BJ (cell line): ENCODE results near the gene NOXO1. TPM values are rescaled to one million over a fixed set of nuclear protein-coding genes. Genes with fewer than 3 reads are reported as not detected.

Experiments
- CTCF ChIA-PET: fragments of 350-600 bp; formaldehyde crosslinking; extraction: SDS; loops from one replicate; lab custom pipeline; 2021; ENCODE audit warnings: antibody characterized with exemption, inconsistent platforms; lab: Yijun Ruan, JAX
- POLR2A ChIA-PET: fragments of 300-600 bp; sonication (Branson Sonifier 250); formaldehyde crosslinking; extraction: SDS; loops from one replicate; lab custom pipeline; 2021; ENCODE audit warnings: antibody characterized with exemption; lab: Charles Lee
- DNase-seq: peaks from one replicate; pipeline ENCODE4 v3.0.0-alpha.2; 2011; ENCODE audit warnings: low read depth
- H3K27me3 ChIP-seq: 2 replicates; pipeline ENCODE4 v1.6.0; 2011; ENCODE audit warnings: low read length; ENCODE audit not compliant: control insufficient read depth, insufficient read depth
- H3K36me3 ChIP-seq: 2 replicates; pipeline ENCODE4 v1.5.1; 2011; ENCODE audit warnings: low read length; ENCODE audit not compliant: control insufficient read depth, insufficient read depth
- H3K4me3 ChIP-seq: 2 replicates; pipeline ENCODE4 v1.5.1; 2011; ENCODE audit warnings: low read depth, mild to moderate bottlenecking, control low read depth, low read length
- CTCF ChIP-seq: IDR thresholded peaks from 2 replicates; pipeline ENCODE4 v1.5.1; 2011; ENCODE audit warnings: low read depth, mild to moderate bottlenecking, control low read depth, inconsistent platforms, low read length, moderate library complexity; ENCODE audit not compliant: insufficient read depth
- polyA plus RNA-seq: library from polyadenylated mRNA; depleted of rRNA; stranded (reverse); fragments of >200 nt; gene quantifications from 2 replicates; pipeline ENCODE4 v1.2.3, GENCODE V29; 2011

Gene NOXO1
- polyA plus RNA-seq, 1 experiment: 0.17 TPM

- Histone ChIP-seq H3K4me3 (no peak overlapping the region), H3K36me3 (peaks cover 2% of the 10 kb centered on the region), H3K27me3 (no peaks in the 10 kb centered on the region)
- no peak for DNase-seq
- POLR2A ChIA-PET: no interaction called here
- TF ChIP-seq CTCF: no peak
- CTCF ChIA-PET: no interaction called here
These were observed 12.9 kb downstream of the NOXO1 start for GRCh38 chr16:1968146-1968953.

- POLR2A ChIA-PET: no interaction called here
- Histone ChIP-seq H3K36me3 (peaks cover 12% of the 10 kb centered on the region), H3K4me3 (peak within 1 kb of the TSS; percentile 92), H3K27me3 (no peaks in the 10 kb centered on the region)
- no peak for DNase-seq
- CTCF ChIA-PET: no interaction called here
- TF ChIP-seq CTCF: no peak
These were observed 14.8 kb downstream of the NOXO1 start, which contains the start of gene RNF151 for GRCh38 chr16:1966460-1966859. TSS of gene RNF151 (plus strand) at chr16:1966856. CDS start at chr16:1966882, 26 bp downstream.

- Histone ChIP-seq H3K4me3 (peak overlapping the region; percentile 92), H3K27me3 (no peaks in the 10 kb centered on the region), H3K36me3 (peaks cover 17% of the 10 kb centered on the region)
- ChIA-PET CTCF (interaction anchor here (1.1 to 1.4 kb wide), 4 partner anchors 11 to 55 kb away, joined by 3 to 7 read pairs (median 4); partner anchors contain the start of genes NPW and RPL3L), POLR2A (interaction anchor here (0.6 to 1.0 kb wide), 3 partner anchors 25 to 190 kb away, joined by 3 to 10 read pairs (median 6); partner anchors contain the start of genes FAHD1 and TRAF7)
- no peak for DNase-seq
- no peak for TF ChIP-seq CTCF
These were observed 15.8 kb downstream of the NOXO1 start for GRCh38 chr16:1965396-1966001.

- ChIA-PET CTCF (interaction anchor here (1.1 to 1.4 kb wide), 4 partner anchors 10 to 56 kb away, joined by 3 to 7 read pairs (median 4); partner anchors contain the start of genes NPW and RPL3L), POLR2A (interaction anchor here (0.6 to 1.0 kb wide), 8 partner anchors 20 to 191 kb away, joined by 3 to 15 read pairs (median 8); partner anchors contain the start of genes FAHD1, GFER and TRAF7)
- peak; percentile 86 for DNase-seq
- no peak; the same call in 1 of the 2 replicates for TF ChIP-seq CTCF
- Histone ChIP-seq H3K36me3 (peaks cover 17% of the 10 kb centered on the region), H3K4me3 (peak within 1 kb of the TSS; percentile 92), H3K27me3 (no peaks in the 10 kb centered on the region)
These were observed 16.5 kb downstream of the NOXO1 start, which contains the start of gene RPS2 for GRCh38 chr16:1964506-1965395. TSS of gene RPS2 (minus strand) at chr16:1964826. CDS start at chr16:1964625, 201 bp downstream.
